PC-3 (cell line): ENCODE measurements around the gene TTC28. TPM values are rescaled to one million over a fixed set of nuclear protein-coding genes. Genes with fewer than 3 reads are reported as not detected.

Experiments used
- ATAC-seq: fragments of 200-7000 bp; cut with Tn5 transposase; 2 replicates; pipeline ENCODE4 v1.9.1; 2020; ENCODE audit warnings: mild to moderate bottlenecking, moderate library complexity
- BruUV-seq: library from RNA; stranded (reverse); fragments of 400-500 nt; replicated peaks from 2 replicates; lab custom pipeline; 2021; lab: Mats Ljungman, UMichigan
- CTCF ChIA-PET: fragments of 300-600 bp; sonication (Branson Sonifier 250); formaldehyde crosslinking; loops from one replicate; lab custom pipeline; 2022; ENCODE audit warnings: antibody characterized with exemption; lab: Charles Lee
- POLR2A ChIA-PET: fragments of 300-600 bp; sonication (Branson Sonifier 250); formaldehyde crosslinking; loops from one replicate; lab custom pipeline; 2022; ENCODE audit warnings: antibody characterized with exemption; ENCODE audit not compliant: unreplicated experiment; lab: Charles Lee
- DNase-seq: peaks from one replicate; pipeline ENCODE4 v3.0.0-alpha.2; 2015
- H2AFZ ChIP-seq: fragments of 300-600 bp; sonication (generic); 2 replicates; pipeline ENCODE4 v1.6.0; 2016; ENCODE audit warnings: antibody characterized with exemption, low read length
- H3F3A ChIP-seq: fragments of 300-600 bp; sonication (generic); one replicate; pipeline ENCODE4 v1.6.0; 2017; ENCODE audit warnings: antibody characterized with exemption, low read length, control low read depth, mild to moderate bottlenecking; ENCODE audit not compliant: unreplicated experiment
- H3K27ac ChIP-seq: fragments of 300-600 bp; sonication (generic); 2 replicates; pipeline ENCODE4 v1.5.1; 2016; ENCODE audit warnings: mild to moderate bottlenecking, low read length
- H3K27me3 ChIP-seq: fragments of 300-600 bp; sonication (generic); 2 replicates; pipeline ENCODE4 v1.6.1; 2016; ENCODE audit warnings: low read length, mixed read lengths
- H3K36me3 ChIP-seq: fragments of 300-600 bp; sonication (generic); 2 replicates; pipeline ENCODE4 v1.6.1; 2016; ENCODE audit warnings: low read depth, mixed run types, low read length, mixed read lengths
- H3K4me1 ChIP-seq: fragments of 300-600 bp; sonication (generic); 2 replicates; pipeline ENCODE4 v1.5.1; 2016; ENCODE audit warnings: low read length; ENCODE audit not compliant: insufficient read depth
- H3K4me2 ChIP-seq: fragments of 300-600 bp; sonication (generic); 2 replicates; pipeline ENCODE4 v1.6.0; 2016; ENCODE audit warnings: low read length
- H3K4me3 ChIP-seq: fragments of 300-600 bp; sonication (generic); 2 replicates; pipeline ENCODE4 v1.5.1; 2016; ENCODE audit warnings: mild to moderate bottlenecking, low read length, mixed read lengths
- H3K79me2 ChIP-seq: fragments of 300-600 bp; sonication (generic); 2 replicates; pipeline ENCODE4 v1.6.1; 2017; ENCODE audit warnings: low read length, mixed read lengths
- H3K9ac ChIP-seq: fragments of 300-600 bp; sonication (generic); 2 replicates; pipeline ENCODE4 v1.6.0; 2016; ENCODE audit warnings: mild to moderate bottlenecking, low read length
- H3K9me2 ChIP-seq: fragments of 300-600 bp; sonication (generic); replicated peaks from 2 replicates; pipeline ENCODE4 v1.6.1; 2016; ENCODE audit warnings: mixed run types, low read length, mixed read lengths
- H3K9me3 ChIP-seq: fragments of 300-600 bp; sonication (generic); 2 replicates; pipeline ENCODE4 v1.6.1; 2016; ENCODE audit warnings: low read length, mixed read lengths
- H4K20me1 ChIP-seq: fragments of 300-600 bp; sonication (generic); 2 replicates; pipeline ENCODE4 v1.6.1; 2016; ENCODE audit warnings: low read length, mixed read lengths
- CTCF ChIP-seq: fragments of 300-600 bp; sonication (generic); conservative IDR thresholded peaks from 2 replicates; pipeline ENCODE4 v1.5.1; 2017; ENCODE audit warnings: antibody characterized with exemption, low read depth, mild to moderate bottlenecking, low read length
- EZH2 ChIP-seq: fragments of 300-600 bp; sonication (generic); IDR thresholded peaks from one replicate; pipeline ENCODE4 v1.6.1; 2017; ENCODE audit warnings: antibody characterized with exemption, mild to moderate bottlenecking, low read length; ENCODE audit not compliant: unreplicated experiment
- EZH2phosphoT487 ChIP-seq: fragments of 300-600 bp; sonication (generic); IDR thresholded peaks from 2 replicates; pipeline ENCODE4 v1.6.1; 2018; ENCODE audit warnings: mild to moderate bottlenecking, antibody characterized with exemption, low read length, borderline replicate concordance
- intact Hi-C: fragments of 100-400 bp; cut with micrococcal nuclease; formaldehyde crosslinking; loops from 2 replicates; pipeline ENCODE4 v1.9.0; 2023
- total RNA-seq: library from RNA; depleted of rRNA; stranded (reverse); fragments of >200 nt; gene quantifications from 2 replicates; pipeline ENCODE4 v1.2.3, GENCODE V29; 2014

The TTC28 gene
- total RNA-seq, 1 experiment from 2014 or later = 6.3 TPM

- no peaks in the 10 kb centered on the region for H3K4me1 ChIP-seq
- ChIA-PET POLR2A (no interaction called here), CTCF (interaction anchor here (0.6 kb wide), 1 partner anchor 79 kb away, joined by 3 read pairs; no protein-coding TSS in a partner anchor)
- no peak overlapping the region for H3K9ac ChIP-seq
- H3K36me3 ChIP-seq = no peaks in the 10 kb centered on the region
- no peaks in the 10 kb centered on the region for H4K20me1 ChIP-seq
- no peak overlapping the region for H3K27ac ChIP-seq
- H3F3A ChIP-seq = no peaks in the 10 kb centered on the region
- intact Hi-C loops = no loop called here
- no peaks in the 10 kb centered on the region for H3K79me2 ChIP-seq
- H3K27me3 ChIP-seq = no peaks in the 10 kb centered on the region
- no peaks in the 10 kb centered on the region for H3K9me3 ChIP-seq
- H3K9me2 ChIP-seq = no peaks in the 10 kb centered on the region
- no TSS peak for BruUV-seq
- no peak overlapping the region for H3K4me3 ChIP-seq
- ATAC-seq = no peak
- DNase-seq = no peak
- H3K4me2 ChIP-seq = no peak overlapping the region
- no peak overlapping the region for H2AFZ ChIP-seq
- TF ChIP-seq CTCF (no peak), EZH2phosphoT487 (no peak), EZH2 (no peak)
Observed at GRCh38 chr22:28648792-28649191, 30.8 kb downstream of the TTC28 start.

DNA sequence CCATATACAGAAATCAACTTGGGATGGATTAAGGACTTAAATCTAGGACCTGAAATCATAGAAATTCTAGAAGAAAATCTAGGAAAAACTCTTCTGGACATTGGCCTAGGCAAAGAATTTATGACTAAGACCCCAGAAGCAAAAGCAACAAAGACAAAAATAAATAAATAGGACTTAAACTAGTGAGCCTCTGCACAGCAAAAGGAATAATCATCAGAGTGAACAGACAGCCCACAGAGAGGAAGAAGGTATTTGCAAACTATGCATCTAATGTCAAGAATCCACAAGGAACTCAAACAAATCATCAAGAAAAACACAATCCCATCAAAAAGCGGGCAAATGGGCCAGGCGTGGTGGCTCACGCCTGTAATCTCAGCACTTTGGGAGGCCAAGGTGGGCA is 32.4 kb downstream of the TTC28 start:
- Histone ChIP-seq H3K9me2 (no peaks in the 10 kb centered on the region), H3K27me3 (no peaks in the 10 kb centered on the region), H3F3A (no peaks in the 10 kb centered on the region), H3K36me3 (no peaks in the 10 kb centered on the region), H3K4me2 (no peak overlapping the region), H3K9me3 (no peaks in the 10 kb centered on the region), H4K20me1 (no peaks in the 10 kb centered on the region), H3K27ac (no peak overlapping the region), H3K79me2 (no peaks in the 10 kb centered on the region), H3K9ac (no peak overlapping the region), H2AFZ (no peak overlapping the region), H3K4me3 (no peak overlapping the region), H3K4me1 (no peaks in the 10 kb centered on the region)
- intact Hi-C loops = no loop called here
- DNase-seq (no peak), ATAC-seq (no peak)
- BruUV-seq = no TSS peak
- TF ChIP-seq EZH2 = no peak
- no peak for TF ChIP-seq CTCF
- no peak for TF ChIP-seq EZH2phosphoT487
- POLR2A ChIA-PET = no interaction called here
- CTCF ChIA-PET = no interaction called here

GRCh38 chr22:28639321-28639720 is 40.3 kb downstream of the TTC28 start:
- no peaks in the 10 kb centered on the region for H3F3A ChIP-seq
- H3K79me2 ChIP-seq = no peaks in the 10 kb centered on the region
- H3K4me2 ChIP-seq = no peak overlapping the region
- POLR2A ChIA-PET = no interaction called here
- DNase-seq (no peak), ATAC-seq (no peak)
- BruUV-seq = no TSS peak
- H3K27ac ChIP-seq = no peak overlapping the region
- H3K4me3 ChIP-seq = no peak overlapping the region
- intact Hi-C loops = no loop called here
- TF ChIP-seq EZH2 = no peak
- TF ChIP-seq EZH2phosphoT487 = no peak
- TF ChIP-seq CTCF = no peak
- H2AFZ ChIP-seq = no peak overlapping the region
- CTCF ChIA-PET = no interaction called here
- H3K9me3 ChIP-seq = no peaks in the 10 kb centered on the region
- H3K36me3 ChIP-seq = no peaks in the 10 kb centered on the region
- no peaks in the 10 kb centered on the region for H3K4me1 ChIP-seq
- H3K9ac ChIP-seq = no peak overlapping the region
- no peaks in the 10 kb centered on the region for H4K20me1 ChIP-seq
- no peaks in the 10 kb centered on the region for H3K9me2 ChIP-seq
- no peaks in the 10 kb centered on the region for H3K27me3 ChIP-seq
